Motor neuron (in vitro differentiated cells): ENCODE measurements around the gene TADA1. TPM values are rescaled to one million over a fixed set of nuclear protein-coding genes. Genes with fewer than 3 reads are reported as not detected.

Experiments
- ATAC-seq, 8 experiments: fragments of 200-7000 bp; cut with Tn5 transposase; replicated peaks in 6 of 8; 2 replicates each; pipeline ENCODE4 v1.8.0; 2021; ENCODE audit warnings: mild to moderate bottlenecking in 8 of 8, moderate library complexity in 8 of 8
- H3K27ac ChIP-seq, 2 donors: fragments of 250-450 bp; sonication (Bioruptor Pico); 2 replicates each; pipeline ENCODE4 v1.9.0; 2021; ENCODE audit warnings: antibody characterized with exemption in 2 of 2, mild to moderate bottlenecking in 2 of 2, moderate library complexity in 1 of 2
- H3K4me1 ChIP-seq, 2 donors: fragments of 250-450 bp; sonication (Bioruptor Pico); replicated peaks in 1 of 2; 2 replicates each; pipeline ENCODE4 v1.6.1; 2021; ENCODE audit warnings: antibody characterized with exemption in 2 of 2, mild to moderate bottlenecking in 2 of 2, moderate library complexity in 1 of 2
- H3K4me3 ChIP-seq, 5 donors: fragments of 250-450 bp; sonication (Bioruptor Pico); 2 replicates each; pipeline ENCODE4 v1.9.0; 2021; ENCODE audit warnings: antibody characterized with exemption in 5 of 5, mild to moderate bottlenecking in 5 of 5, moderate library complexity in 4 of 5
- WGBS, 10 experiments: fragments of 450-650 bp; shearing (Covaris generic); methylation state at CpG; one replicate each; pipeline ENCODE4 v1.0.0; 2022; 5-methylcytosine and 5-hydroxymethylcytosine counted together
- in situ Hi-C, 9 experiments: fragments of 400-800 bp; cut with MboI; loops; one replicate each; pipeline ENCODE4 v1.15.0; 2021; ENCODE audit warnings: low sequenced_read_pairs in 9 of 9, low pct_unique_long_range_greater_than_20kb in 2 of 9; ENCODE audit not compliant: unreplicated experiment in 9 of 9
- total RNA-seq, 8 experiments: library from RNA; unstranded; fragments of 300-600 nt; gene quantifications; 2 replicates each; pipeline versions ENCODE4 v1.2.3 to v1.2.4, GENCODE V29; 2022

The TADA1 gene, protein sequence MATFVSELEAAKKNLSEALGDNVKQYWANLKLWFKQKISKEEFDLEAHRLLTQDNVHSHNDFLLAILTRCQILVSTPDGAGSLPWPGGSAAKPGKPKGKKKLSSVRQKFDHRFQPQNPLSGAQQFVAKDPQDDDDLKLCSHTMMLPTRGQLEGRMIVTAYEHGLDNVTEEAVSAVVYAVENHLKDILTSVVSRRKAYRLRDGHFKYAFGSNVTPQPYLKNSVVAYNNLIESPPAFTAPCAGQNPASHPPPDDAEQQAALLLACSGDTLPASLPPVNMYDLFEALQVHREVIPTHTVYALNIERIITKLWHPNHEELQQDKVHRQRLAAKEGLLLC
- 10 to 100 TPM; 16.1 to 91.7 (median 44.2) TPM for total RNA-seq

GRCh38 chr1:166875734-166876539 lies at the start of gene TADA1:
Gene TADA1 (minus strand): TSS chr1:166876264. CDS start chr1:166876233, 31 bp downstream.
- Histone ChIP-seq H3K4me1 (peaks cover 3 to 10% of the 10 kb centered on the region in 2 donors), H3K4me3 (peak within 1 kb of the TSS; percentile 64 to 91 (median 81)), H3K27ac (peak within 1 kb of the TSS; percentile 87 to 97)
- peak; percentile 88 to 93 (median 91) for ATAC-seq
- whole genome bisulfite sequencing, 10 experiments = 0 to 3% (median 0%) methylated on average over 5 to 33 of the region's 84 CpGs; no CpG with 5 or more reads in 3 of the 10 experiments
- in situ Hi-C loops = no loop called here

GRCh38 chr1:166924823-166925541 lies 48.9 kb upstream of the TADA1 start:
- H3K27ac ChIP-seq = no peak overlapping the region
- no peak overlapping the region for H3K4me3 ChIP-seq
- in situ Hi-C loops = loop anchor here in 6 of 9 experiments (25.0 kb wide), 1 partner anchor 137 kb away; no protein-coding TSS in a partner anchor

DNA sequence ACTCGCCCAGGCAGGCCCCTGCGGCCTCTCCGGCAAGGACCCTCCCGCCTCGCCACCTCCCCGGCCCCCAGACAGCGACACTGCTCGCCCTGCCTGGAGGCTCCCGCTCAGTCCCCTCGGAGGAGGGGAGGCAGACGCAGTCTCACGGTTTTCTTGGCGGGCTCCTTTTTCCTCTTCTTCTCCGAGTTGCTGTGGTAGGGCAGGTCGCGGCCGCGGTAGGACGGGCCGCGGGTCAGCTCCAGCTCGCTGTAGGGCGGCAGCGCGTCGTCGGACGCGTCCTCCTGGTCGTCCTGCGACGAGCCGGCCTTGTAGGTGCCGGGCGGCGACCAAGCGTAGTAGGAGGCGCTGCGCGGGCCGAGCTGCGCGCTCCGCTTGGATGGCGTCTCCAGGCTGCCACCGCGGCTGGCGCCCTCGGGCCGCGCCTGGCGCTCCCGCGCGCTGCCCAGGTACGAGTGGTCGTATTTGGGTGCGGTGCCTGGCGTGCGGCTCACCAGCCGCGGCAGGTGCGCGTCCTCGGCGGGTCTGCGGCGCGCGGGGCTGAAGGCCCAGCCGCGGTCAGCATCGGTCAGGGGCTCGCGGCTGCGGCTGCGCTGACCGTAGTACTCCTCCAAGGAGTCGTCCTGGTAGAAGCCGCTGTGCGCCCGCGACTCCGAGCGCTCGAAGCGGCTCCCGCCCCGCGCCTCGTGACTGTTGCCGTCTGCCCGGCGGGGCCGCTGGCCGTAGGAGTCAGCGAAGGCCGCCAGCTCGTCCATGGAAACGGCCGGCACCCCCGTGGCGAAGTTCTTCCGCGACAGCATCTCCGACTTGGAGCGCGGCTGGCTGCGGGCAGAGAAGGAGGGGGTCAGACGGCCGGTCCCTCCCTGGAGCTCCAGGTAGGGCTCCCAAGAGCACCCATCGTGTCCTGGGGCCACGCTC lies 44.8 kb upstream of the TADA1 start:
- in situ Hi-C loops = loop anchor here in 6 of 9 experiments (25.0 kb wide), 1 partner anchor 141 kb away; no protein-coding TSS in a partner anchor
- H3K4me3 ChIP-seq = peak overlapping the region in 3 of 5 donors; percentile 10 to 23 (median 20)
- 10 to 73% (median 48%) methylated on average over 1 to 48 of the region's 113 CpGs; no CpG with 5 or more reads in 3 of the 10 experiments for WGBS, 10 experiments
- H3K4me1 ChIP-seq = peaks cover 9 to 19% of the 10 kb centered on the region in 2 donors
- H3K27ac ChIP-seq = no peak overlapping the region
- ATAC-seq = peak in 5 of 8 experiments; percentile 7 to 81 (median 34)

More at GRCh38 chr1:166924823-166925541, 48.9 kb upstream of the TADA1 start:
- H3K4me1 ChIP-seq = peaks cover 3 to 8% of the 10 kb centered on the region in 2 donors
- 50 to 100% (median 80%) methylated on average over 1 to 3 of the region's 3 CpGs; no CpG with 5 or more reads in 3 of the 10 experiments for WGBS, 10 experiments
- no peak for ATAC-seq

DNA sequence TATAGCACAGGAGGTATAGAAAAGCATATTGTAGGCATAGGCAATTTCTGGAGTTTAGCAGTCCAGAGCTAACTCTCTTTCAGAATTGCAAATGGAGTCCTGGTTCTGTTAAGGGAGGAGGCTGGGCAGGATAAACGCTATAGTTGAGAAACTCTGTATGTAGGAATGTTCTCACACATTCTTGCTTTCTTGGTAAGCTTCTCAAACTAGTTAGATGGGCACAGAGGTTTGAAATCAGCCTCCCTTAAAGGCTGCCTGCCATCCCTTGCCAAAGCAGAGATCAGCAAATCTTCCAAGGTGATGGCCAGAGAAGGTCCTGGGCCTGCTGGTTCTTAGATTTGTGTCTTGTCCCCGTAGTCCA lies 42.9 kb upstream of the TADA1 start:
- Histone ChIP-seq H3K4me3 (no peak overlapping the region), H3K4me1 (peaks cover 6 to 19% of the 10 kb centered on the region in 2 donors), H3K27ac (peak overlapping the region in 1 of 2 donors; percentile 51)
- peak in 6 of 8 experiments; percentile 20 to 86 (median 38) for ATAC-seq
- in situ Hi-C loops = loop anchor here in 8 of 9 experiments (10.0 to 25.0 kb wide), 2 partner anchors 136 to 143 kb away; no protein-coding TSS in a partner anchor
- WGBS, 10 experiments = 0 to 94% (median 40%) methylated on average over 1 to 2 of the region's 2 CpGs; no CpG with 5 or more reads in 3 of the 10 experiments

DNA sequence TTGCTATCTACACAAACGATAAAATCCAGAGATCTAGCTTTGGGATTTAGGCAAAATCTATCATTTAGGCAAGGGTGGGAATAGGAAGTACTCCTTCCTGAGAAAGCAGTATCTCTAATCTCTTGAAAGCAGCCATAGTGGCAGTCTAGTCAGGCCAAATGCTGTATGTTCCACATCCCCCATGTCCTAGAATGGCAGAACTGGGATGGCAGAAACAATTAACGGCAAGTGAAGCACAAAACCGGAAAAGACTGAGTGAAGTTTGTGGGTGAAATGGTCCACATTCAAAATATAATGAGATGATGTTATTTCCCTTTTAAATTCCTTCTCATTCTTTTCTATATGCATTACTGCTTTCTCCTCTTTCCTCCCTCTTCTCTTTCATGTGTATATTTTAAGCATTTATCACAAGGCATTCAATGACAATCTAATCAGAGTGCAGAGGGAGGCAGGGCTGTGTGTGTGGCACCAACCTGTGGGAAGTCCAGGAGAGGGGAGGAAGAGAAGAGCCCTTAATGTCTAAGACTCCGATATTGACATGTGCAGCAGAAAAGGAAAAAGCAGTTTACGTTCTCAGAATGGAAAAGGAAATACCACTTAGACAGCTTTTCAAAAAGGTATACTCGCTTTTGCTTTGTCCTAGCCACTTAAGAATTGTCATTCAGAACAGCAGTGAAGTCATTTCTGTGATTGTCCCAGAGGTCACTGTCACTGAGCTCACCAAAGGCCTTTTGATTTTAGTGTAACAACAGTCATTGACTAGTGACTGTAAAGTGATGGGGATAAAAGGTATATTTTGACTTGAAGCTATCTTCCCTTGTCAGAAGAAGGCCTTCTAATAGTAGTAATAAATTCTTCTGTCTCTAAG lies 42.3 kb upstream of the TADA1 start:
- 32 to 93% (median 57%) methylated on average over 3 to 6 of the region's 6 CpGs for WGBS, 10 experiments
- peak overlapping the region in 1 of 2 donors; percentile 51 for H3K27ac ChIP-seq
- no peak overlapping the region for H3K4me3 ChIP-seq
- peaks cover 6 to 19% of the 10 kb centered on the region in 2 donors for H3K4me1 ChIP-seq
- in situ Hi-C loops = loop anchor here in 8 of 9 experiments (10.0 to 25.0 kb wide), 2 partner anchors 136 to 144 kb away; no protein-coding TSS in a partner anchor
- peak in 6 of 8 experiments; percentile 5 to 85 (median 62) for ATAC-seq

GRCh38 chr1:166915941-166916340 lies 39.9 kb upstream of the TADA1 start:
- in situ Hi-C loops = loop anchor here in 8 of 9 experiments (10.0 to 25.0 kb wide), 2 partner anchors 139 to 146 kb away; no protein-coding TSS in a partner anchor
- 29 to 83% (median 77%) methylated on average over 1 to 4 of the region's 4 CpGs; no CpG with 5 or more reads in 5 of the 10 experiments for WGBS, 10 experiments

GRCh38 chr1:166915042-166915441 lies 39.0 kb upstream of the TADA1 start:
- Histone ChIP-seq H3K27ac (no peak overlapping the region), H3K4me1 (peaks cover 6 to 19% of the 10 kb centered on the region in 2 donors), H3K4me3 (no peak overlapping the region)
- ATAC-seq = peak in 2 of 8 experiments; percentile 36 to 51
- 63 to 100% (median 92%) methylated on average over 1 of the region's 1 CpG; no CpG with 5 or more reads in 7 of the 10 experiments for WGBS, 10 experiments
- in situ Hi-C loops = loop anchor here in 8 of 9 experiments (10.0 to 25.0 kb wide), 2 partner anchors 140 to 147 kb away; no protein-coding TSS in a partner anchor

More at GRCh38 chr1:166915941-166916340, 39.9 kb upstream of the TADA1 start:
- no peak overlapping the region for H3K4me3 ChIP-seq
- no peak overlapping the region for H3K27ac ChIP-seq
- ATAC-seq = peak in 5 of 8 experiments; percentile 41 to 95 (median 63)
- peaks cover 6 to 19% of the 10 kb centered on the region in 2 donors for H3K4me1 ChIP-seq

DNA sequence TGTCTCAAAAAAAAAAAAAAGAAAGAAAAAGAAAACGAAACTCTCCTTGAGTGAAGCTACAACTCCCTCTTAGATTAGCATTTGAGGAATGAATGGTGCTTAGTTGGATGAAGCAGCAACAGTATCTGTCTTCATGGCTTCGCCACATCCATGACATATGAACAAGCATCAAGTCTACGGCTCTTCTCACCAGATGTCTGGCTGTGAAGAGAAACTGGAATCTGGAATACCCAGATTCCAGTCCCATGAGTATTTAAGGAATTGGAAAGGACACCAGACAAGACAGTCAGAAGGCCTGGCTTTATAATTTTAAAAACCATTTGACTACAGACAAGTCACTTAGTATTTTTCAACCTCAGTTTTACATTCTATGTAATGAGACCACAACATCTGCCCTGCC lies 38.0 kb upstream of the TADA1 start:
- H3K4me1 ChIP-seq = peaks cover 6 to 15% of the 10 kb centered on the region in 2 donors
- WGBS, 10 experiments = 8 to 100% (median 80%) methylated on average over 1 to 3 of the region's 3 CpGs; no CpG with 5 or more reads in 3 of the 10 experiments
- no peak for ATAC-seq
- no peak overlapping the region for H3K27ac ChIP-seq
- no peak overlapping the region for H3K4me3 ChIP-seq
- in situ Hi-C loops = loop anchor here in 8 of 9 experiments (10.0 to 25.0 kb wide), 2 partner anchors 141 to 148 kb away; no protein-coding TSS in a partner anchor

DNA sequence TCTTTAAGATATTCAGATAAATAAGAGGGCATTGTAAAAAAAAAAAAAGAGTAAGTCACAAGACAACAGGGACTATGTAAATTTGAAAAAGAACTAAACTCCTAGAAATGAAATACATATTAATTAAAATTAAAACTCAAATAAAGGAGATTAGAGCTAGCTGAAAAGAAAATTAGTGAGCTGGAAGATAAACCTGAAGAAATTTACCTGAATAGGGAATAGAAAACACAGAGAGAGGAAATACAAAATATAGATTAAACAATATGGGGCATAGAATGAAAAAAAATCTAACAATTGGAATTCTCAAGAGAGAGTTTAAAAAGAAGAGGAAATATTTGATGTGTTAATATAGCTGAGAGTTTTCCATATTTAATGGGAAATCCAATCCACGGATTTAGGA lies 35.6 kb upstream of the TADA1 start:
- ATAC-seq = no peak
- Histone ChIP-seq H3K4me1 (no peaks in the 10 kb centered on the region), H3K27ac (no peak overlapping the region), H3K4me3 (no peak overlapping the region)
- in situ Hi-C loops = loop anchor here in 8 of 9 experiments (10.0 to 25.0 kb wide), 2 partner anchors 143 to 151 kb away; no protein-coding TSS in a partner anchor
- 13 to 100% (median 100%) methylated on average over 1 of the region's 1 CpG; no CpG with 5 or more reads in 1 of the 10 experiments for WGBS, 10 experiments

DNA sequence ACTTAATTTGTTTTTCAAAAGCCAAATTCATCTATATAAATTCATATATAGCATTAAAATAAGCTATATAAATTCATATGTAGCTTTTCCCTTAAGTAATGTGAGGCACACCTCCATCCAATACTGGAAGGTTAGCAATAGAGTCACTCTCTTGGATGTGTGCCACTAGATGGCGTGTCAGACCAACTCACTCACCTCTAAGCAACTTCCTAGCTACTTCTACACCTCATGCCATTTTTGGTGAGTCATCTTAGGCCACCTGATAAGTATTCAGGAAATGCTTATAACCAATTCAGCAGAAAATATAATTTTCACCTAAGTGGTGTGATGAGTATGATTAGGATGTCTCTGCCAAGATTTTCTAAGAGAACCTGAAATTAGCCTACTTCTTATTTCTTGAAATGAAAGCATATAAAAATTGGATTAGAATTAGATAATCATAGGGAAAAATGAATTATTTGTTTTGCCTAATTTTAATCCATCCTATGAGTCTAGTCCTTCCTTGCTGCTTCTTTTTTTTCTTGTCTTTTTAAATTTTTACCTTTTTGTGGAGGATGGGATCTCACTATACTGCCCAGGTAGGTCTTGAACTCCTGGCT lies 34.4 kb upstream of the TADA1 start:
- peak; percentile 69 to 100 (median 96) for ATAC-seq
- Histone ChIP-seq H3K4me1 (no peaks in the 10 kb centered on the region), H3K27ac (no peak overlapping the region), H3K4me3 (no peak overlapping the region)
- in situ Hi-C loops = loop anchor here in 8 of 9 experiments (10.0 to 25.0 kb wide), 2 partner anchors 144 to 152 kb away; no protein-coding TSS in a partner anchor
- 0 to 17% (median 0%) methylated on average over 1 of the region's 1 CpG; no CpG with 5 or more reads in 5 of the 10 experiments for WGBS, 10 experiments
